HS-27A (cell line): ENCODE data around the gene FAM53A.

Experiments
- DNase-seq: peaks from one replicate; pipeline ENCODE4 v3.0.0-alpha.2; 2012; ENCODE audit warnings: low read depth, missing footprints

Gene FAM53A

GRCh38 chr4:1640190-1640589, 43.9 kb downstream of the FAM53A start:
- no peak for DNase-seq

GRCh38 chr4:1639299-1639868, 44.7 kb downstream of the FAM53A start:
- no peak for DNase-seq

GRCh38 chr4:1638873-1639272, 45.2 kb downstream of the FAM53A start:
- DNase-seq: no peak

DNA sequence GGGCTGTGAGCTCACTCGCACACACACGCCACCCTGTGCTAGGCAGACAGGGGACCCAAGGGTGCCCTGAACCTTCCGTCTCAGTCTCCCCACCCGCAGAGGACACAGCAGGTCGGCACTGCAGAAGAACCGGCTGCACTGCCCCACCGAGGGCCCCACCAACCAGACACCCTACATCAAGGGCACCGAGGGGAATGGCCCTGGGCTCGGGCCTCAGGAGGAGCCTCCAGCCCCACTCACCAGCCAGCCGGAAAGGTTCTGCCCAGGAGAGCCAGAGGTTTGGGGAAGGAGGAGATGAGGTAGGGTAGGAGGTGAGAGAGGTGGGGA, 45.9 kb downstream of the FAM53A start:
- DNase-seq: no peak

GRCh38 chr4:1637580-1638271, 46.4 kb downstream of the FAM53A start:
- no peak for DNase-seq

DNA sequence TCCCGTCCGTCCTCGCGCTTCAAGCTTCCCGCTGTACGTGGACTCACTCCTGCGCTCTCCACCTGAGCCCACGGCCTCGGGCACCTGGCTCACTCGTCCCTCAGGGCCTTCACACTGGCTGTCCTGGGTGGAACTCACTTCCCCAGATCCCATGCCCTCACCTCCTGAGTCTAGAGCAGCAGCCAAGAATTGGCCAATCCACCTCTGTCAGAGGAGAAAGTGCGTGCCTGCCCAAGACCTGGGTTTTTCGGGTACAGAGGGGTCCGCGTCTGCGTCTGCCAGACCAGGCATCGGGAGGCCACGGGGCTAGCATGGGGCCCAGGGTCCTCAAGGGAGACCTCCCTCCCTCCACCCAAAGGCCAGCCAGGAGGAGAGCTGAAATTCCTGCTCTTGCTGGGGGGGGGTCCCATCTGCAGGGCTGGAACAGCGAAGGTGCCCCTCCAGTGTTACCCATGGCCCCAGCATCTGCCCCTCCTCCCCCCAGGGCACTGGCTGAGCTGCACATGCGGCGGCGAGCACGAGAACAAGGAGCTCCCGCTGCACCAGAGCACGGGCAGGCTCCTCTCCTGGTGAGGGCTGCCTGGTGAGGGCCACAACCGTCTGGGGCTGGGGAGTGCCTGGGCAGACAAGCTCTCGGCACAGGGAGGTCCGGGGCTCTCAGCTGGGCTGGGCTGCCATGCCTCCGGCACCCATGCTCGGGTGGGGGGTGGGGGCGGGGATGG, 47.5 kb downstream of the FAM53A start:
- no peak for DNase-seq

- no peak for DNase-seq
Observed at GRCh38 chr4:1635464-1635863, 48.6 kb downstream of the FAM53A start.

GRCh38 chr4:1633993-1634392, 50.1 kb downstream of the FAM53A start:
- no peak for DNase-seq

GRCh38 chr4:1632109-1633104, 51.7 kb downstream of the FAM53A start:
- DNase-seq: no peak

GRCh38 chr4:1631136-1631535, 53.0 kb downstream of the FAM53A start:
- no peak for DNase-seq

DNA sequence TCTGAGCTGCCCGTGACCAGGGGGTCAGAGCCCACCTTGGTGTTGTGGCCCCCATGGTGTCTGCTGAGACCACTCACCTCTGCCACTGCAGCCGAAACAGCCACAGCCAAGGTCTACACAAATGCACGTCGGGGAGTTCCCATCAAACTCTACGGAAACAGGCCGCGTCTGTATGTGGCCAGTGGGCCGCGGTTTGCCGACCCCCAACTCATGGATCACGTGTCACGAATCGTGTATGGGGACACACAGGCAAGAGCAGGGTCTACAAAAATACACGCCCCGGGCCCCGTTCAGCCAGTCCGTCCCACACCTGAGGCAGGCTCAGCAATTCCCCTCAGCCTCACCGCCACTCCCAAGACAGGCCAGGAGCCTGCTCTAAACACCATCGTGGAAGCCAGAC, 53.8 kb downstream of the FAM53A start:
- DNase-seq: no peak

- no peak for DNase-seq
Observed at GRCh38 chr4:1629699-1630083, 54.4 kb downstream of the FAM53A start.

DNA sequence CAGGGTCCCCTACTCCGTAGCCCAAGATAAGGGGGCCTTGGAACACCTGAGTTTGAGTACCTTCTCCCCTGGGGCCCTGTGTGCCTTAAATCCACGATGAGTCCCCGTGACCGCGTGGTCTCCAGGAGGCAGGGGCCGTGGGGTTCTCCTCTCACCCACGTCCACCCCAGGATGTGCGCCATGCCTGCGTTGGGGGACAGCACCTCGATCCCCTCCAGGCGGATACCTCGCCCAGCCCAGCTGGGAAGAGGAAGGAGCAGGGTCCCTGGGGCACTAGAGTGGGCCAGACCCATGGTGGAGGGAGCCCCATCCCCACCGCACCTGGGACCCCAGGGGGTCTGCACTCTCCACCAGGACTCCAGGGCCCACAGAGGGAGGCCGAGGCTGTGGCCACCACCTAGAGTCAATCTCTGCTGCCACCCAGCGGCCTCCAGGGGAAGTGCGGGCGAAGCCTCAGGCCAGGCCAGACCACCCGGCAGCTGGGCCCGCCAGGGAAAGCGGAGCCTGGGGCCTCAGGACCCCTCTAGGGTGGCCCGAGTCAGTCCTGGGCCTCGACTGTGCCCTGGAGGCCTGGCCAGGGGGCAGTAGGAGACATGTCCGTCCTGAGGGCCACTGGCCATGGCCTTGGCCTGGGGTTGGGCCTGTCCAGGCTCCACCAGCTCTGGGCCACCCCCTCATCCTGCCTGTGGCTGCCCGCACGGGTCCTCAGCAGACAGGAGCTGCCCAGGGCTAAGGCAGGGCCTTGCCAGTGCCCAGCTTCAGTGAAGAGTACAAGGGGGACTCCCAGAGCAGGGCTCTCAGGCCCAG, 55.0 kb downstream of the FAM53A start:
- DNase-seq: no peak

DNA sequence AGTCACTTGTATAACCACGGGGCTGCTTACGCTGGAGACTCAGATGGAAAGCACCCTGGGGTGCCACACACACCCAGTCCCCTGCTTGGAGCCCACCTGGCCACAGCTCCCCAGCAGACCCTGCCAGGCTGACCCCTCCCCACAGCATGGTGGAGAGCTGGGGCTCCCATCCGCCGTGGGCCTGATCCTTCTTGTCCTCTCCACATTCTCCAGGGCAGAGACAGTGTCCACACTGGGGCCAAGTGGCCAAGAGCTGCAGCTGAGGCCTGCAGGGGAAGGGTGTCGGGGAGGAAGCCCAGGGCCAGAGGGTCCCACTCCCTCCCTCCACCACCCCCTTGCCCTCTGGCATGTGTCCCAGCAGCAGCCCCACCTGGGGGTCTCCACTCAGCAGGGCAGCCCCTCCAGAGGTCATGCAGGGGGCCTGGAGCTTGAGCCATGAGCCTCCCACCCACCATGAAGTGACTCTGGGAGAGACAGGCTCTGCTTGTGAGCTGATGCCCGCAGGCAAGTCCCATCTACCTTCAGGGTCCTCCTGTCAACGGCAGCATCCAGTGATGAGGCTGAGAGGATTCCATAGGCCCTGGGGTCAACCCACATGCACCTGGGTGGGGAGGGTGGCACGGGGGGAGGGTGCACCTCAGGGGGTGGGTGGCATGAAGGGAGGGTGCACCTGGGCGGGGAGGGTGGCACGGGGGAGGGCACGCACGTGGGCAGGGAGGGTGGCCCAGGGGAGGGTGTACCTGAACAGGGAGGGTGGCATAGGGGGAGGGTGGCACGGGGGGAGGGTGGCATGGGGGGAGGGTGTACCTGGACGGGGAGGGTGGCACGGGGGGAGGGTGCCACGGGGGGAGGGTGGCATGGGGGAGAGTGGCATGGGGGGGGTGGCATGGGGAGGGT, 56.4 kb downstream of the FAM53A start:
- no peak for DNase-seq

DNA sequence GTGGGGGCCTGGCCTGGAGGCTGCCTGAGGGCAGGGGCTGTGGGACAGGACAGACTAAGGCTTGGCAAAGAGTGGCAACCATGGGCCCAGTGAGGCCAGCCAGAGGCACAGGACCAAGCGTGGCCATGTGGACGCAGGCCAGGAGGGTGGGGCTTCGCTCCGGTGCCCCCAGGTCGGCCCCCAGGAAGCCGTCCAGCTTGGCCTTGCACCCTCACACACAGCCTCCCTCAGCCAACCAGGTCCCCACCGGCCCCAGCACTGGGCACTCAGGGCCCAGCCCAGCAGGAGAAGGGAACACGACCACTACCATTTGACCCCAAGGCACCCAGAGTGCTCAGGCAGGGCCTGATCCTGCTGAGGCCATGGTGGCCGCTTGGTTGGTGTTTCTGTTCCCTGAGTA, 57.2 kb downstream of the FAM53A start:
- no peak for DNase-seq

- DNase-seq: no peak
Observed at GRCh38 chr4:1626151-1626550, 58.0 kb downstream of the FAM53A start.

- no peak for DNase-seq
Observed at GRCh38 chr4:1625600-1626138, 58.4 kb downstream of the FAM53A start.

DNA sequence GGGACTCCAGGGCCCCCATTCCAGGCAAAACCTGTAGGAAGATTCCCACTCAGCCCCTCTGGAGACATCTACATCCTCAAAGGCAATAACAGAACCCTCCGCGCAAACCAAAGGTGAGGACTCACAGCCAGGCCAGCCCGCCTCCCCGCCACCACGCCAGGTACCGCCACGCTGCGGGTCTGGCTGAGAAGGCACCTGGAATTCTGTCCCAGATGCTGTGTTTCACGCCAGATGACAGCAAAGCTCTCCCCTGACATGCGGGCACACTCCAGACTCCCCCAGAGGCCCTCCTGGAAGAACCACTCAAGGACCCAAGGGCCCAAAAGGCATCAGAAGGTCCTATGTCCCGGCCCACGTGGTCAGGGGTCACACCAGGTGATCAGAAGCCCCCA, 59.6 kb downstream of the FAM53A start:
- DNase-seq: no peak

GRCh38 chr4:1623821-1624518, 60.1 kb downstream of the FAM53A start:
- no peak for DNase-seq

- no peak for DNase-seq
Observed at GRCh38 chr4:1623400-1623799, 60.7 kb downstream of the FAM53A start.
